Panc1 (cell line): ENCODE results near the gene PGPEP1.

ENCODE experiments used
- POLR2AphosphoS5 ChIP-seq: IDR thresholded peaks from 2 replicates; pipeline ENCODE4 v1.6.1; 2012; ENCODE audit warnings: mild to moderate bottlenecking, low read depth, low read length, moderate library complexity
- REST ChIP-seq, 2 experiments: IDR thresholded peaks; 2 replicates each; pipeline ENCODE4 v1.6.1; 2011 to 2012; ENCODE audit warnings: low read depth in 2 of 2, control low read depth in 1 of 2, low read length in 1 of 2, mild to moderate bottlenecking in 1 of 2, moderate library complexity in 1 of 2; ENCODE audit not compliant: insufficient read depth in 1 of 2
- SIN3A ChIP-seq: IDR thresholded peaks from 2 replicates; pipeline ENCODE4 v1.6.1; 2012; ENCODE audit warnings: low read depth, mild to moderate bottlenecking, low read length, moderate library complexity, borderline replicate concordance; ENCODE audit not compliant: insufficient read depth
- TCF7L2 ChIP-seq: IDR thresholded peaks from 2 replicates; pipeline ENCODE4 v1.6.1; 2011; ENCODE audit warnings: mild to moderate bottlenecking, low read depth, low read length, inconsistent platforms
- TF ChIP-seq, protein P1 (sequence below): fragments of 450-650 bp; IDR thresholded peaks from 2 replicates; pipeline ENCODE4 v1.5.1; 2017; ENCODE audit warnings: mild to moderate bottlenecking

GRCh38 chr19:18292810-18293641, 47.4 kb upstream of the PGPEP1 start:
- TF ChIP-seq, protein P1, sequence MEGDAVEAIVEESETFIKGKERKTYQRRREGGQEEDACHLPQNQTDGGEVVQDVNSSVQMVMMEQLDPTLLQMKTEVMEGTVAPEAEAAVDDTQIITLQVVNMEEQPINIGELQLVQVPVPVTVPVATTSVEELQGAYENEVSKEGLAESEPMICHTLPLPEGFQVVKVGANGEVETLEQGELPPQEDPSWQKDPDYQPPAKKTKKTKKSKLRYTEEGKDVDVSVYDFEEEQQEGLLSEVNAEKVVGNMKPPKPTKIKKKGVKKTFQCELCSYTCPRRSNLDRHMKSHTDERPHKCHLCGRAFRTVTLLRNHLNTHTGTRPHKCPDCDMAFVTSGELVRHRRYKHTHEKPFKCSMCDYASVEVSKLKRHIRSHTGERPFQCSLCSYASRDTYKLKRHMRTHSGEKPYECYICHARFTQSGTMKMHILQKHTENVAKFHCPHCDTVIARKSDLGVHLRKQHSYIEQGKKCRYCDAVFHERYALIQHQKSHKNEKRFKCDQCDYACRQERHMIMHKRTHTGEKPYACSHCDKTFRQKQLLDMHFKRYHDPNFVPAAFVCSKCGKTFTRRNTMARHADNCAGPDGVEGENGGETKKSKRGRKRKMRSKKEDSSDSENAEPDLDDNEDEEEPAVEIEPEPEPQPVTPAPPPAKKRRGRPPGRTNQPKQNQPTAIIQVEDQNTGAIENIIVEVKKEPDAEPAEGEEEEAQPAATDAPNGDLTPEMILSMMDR, result no peak
- TF ChIP-seq POLR2AphosphoS5 (no peak), SIN3A (no peak), REST (IDR thresholded peaks at IDR 0.05; ENCODE audit: insufficient read depth in 1 of 2, low read depth in 2 of 2, low read length in 1 of 2) (no peak), TCF7L2 (no peak)
